ENCODE results near the gene WRAP53. TPM values are rescaled to one million over a fixed set of nuclear protein-coding genes. Genes with fewer than 3 reads are reported as not detected.

WRAP53 gene
- total RNA-seq, 1 donor from 2014 or later: 4.7 TPM

GRCh38 chr17:7716901-7717755, 28.9 kb downstream of the WRAP53 start, which contains the start of gene DNAH2:
TSS of gene DNAH2 (plus strand) at chr17:7717744. CDS start at chr17:7719735, 1,991 bp downstream.
- no peaks in the 10 kb centered on the region for H3K36me3 ChIP-seq
- DNase-seq: peak; percentile 69
- peak within 1 kb of the TSS; percentile 48 for H3K27ac ChIP-seq (replicated peaks)
- intact Hi-C loops (cut with micrococcal nuclease): no loop called here
- TF ChIP-seq CTCF (IDR thresholded peaks at IDR 0.05; ENCODE audit: borderline replicate concordance): peak; percentile 56
- H3K9me3 ChIP-seq (replicated peaks): no peaks in the 10 kb centered on the region
- peaks cover 19% of the 10 kb centered on the region for H3K4me1 ChIP-seq
- H3K27me3 ChIP-seq (ENCODE audit: low read depth): peaks cover 70% of the 10 kb centered on the region
- peak within 1 kb of the TSS; percentile 78 for H3K4me3 ChIP-seq

- DNase-seq: no peak
- intact Hi-C loops (cut with micrococcal nuclease): no loop called here
- peaks cover 70% of the 10 kb centered on the region for H3K27me3 ChIP-seq (ENCODE audit: low read depth)
- H3K36me3 ChIP-seq: no peaks in the 10 kb centered on the region
- H3K9me3 ChIP-seq (replicated peaks): no peaks in the 10 kb centered on the region
- no peak for TF ChIP-seq CTCF (IDR thresholded peaks at IDR 0.05; ENCODE audit: borderline replicate concordance)
- peak overlapping the region; percentile 78 for H3K4me3 ChIP-seq
- H3K27ac ChIP-seq (replicated peaks): peak overlapping the region; percentile 48
- peaks cover 19% of the 10 kb centered on the region for H3K4me1 ChIP-seq
Observed at GRCh38 chr17:7717756-7718350, 29.6 kb downstream of the WRAP53 start.

- Histone ChIP-seq H3K4me3 (no peak overlapping the region), H3K27me3 (ENCODE audit: low read depth) (peaks cover 67% of the 10 kb centered on the region), H3K9me3 (replicated peaks) (no peaks in the 10 kb centered on the region), H3K36me3 (no peaks in the 10 kb centered on the region), H3K27ac (replicated peaks) (no peak overlapping the region), H3K4me1 (peaks cover 19% of the 10 kb centered on the region)
- intact Hi-C loops (cut with micrococcal nuclease): no loop called here
- no peak for TF ChIP-seq CTCF (IDR thresholded peaks at IDR 0.05; ENCODE audit: borderline replicate concordance)
- no peak for DNase-seq
Observed at GRCh38 chr17:7719661-7720060, 31.4 kb downstream of the WRAP53 start.

- Histone ChIP-seq H3K9me3 (replicated peaks) (no peaks in the 10 kb centered on the region), H3K4me3 (no peak overlapping the region), H3K4me1 (peaks cover 19% of the 10 kb centered on the region), H3K27ac (replicated peaks) (no peak overlapping the region), H3K27me3 (ENCODE audit: low read depth) (peaks cover 67% of the 10 kb centered on the region), H3K36me3 (no peaks in the 10 kb centered on the region)
- intact Hi-C loops (cut with micrococcal nuclease): no loop called here
- no peak for TF ChIP-seq CTCF (IDR thresholded peaks at IDR 0.05; ENCODE audit: borderline replicate concordance)
- no peak for DNase-seq
Observed at GRCh38 chr17:7720125-7720524, 31.8 kb downstream of the WRAP53 start.

GRCh38 chr17:7721612-7722011, 33.3 kb downstream of the WRAP53 start:
- Histone ChIP-seq H3K36me3 (no peaks in the 10 kb centered on the region), H3K27ac (replicated peaks) (no peak overlapping the region), H3K4me1 (peaks cover 15% of the 10 kb centered on the region), H3K4me3 (no peak overlapping the region), H3K27me3 (ENCODE audit: low read depth) (peaks cover 63% of the 10 kb centered on the region), H3K9me3 (replicated peaks) (no peaks in the 10 kb centered on the region)
- intact Hi-C loops (cut with micrococcal nuclease): no loop called here
- no peak for TF ChIP-seq CTCF (IDR thresholded peaks at IDR 0.05; ENCODE audit: borderline replicate concordance)
- DNase-seq: no peak

Data from left ventricle myocardium inferior (tissue), 1 donor.